ENCODE data around the gene MCOLN2.
A peak's percentile ranks its signal among the peaks of the same experiment; 100 is the strongest.
"Not testable (repeated sequence)": the region's sequence is repeated elsewhere in the genome, so short reads cannot be mapped to it uniquely, and the experiment has no call there.

The MCOLN2 gene

GRCh38 chr1:84996846-84997666, at the start of gene MCOLN2:
Gene MCOLN2 (minus strand): TSS chr1:84997113. CDS start chr1:84996872, 241 bp downstream.
- DNase-seq = peak in 1 of 2 donors; percentile 53

DNA sequence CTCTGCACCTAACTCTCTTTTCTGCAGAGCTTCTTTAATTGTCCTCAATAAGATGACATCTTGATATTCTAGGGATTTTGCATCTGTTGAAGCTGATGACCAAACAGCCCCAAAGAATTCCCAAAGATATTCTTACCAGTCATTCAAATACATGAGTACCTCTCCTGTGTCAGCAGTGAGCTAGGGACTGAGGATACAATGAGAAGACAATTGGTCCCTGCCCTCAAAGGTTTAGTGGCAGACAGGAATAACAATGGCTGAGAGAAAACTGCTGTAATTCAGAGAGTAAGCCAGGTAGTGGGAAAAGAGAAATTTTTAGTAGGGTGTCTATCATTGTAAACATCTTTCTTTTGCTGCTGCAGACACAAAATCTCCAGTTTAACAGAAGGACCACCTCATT, 45.5 kb upstream of the MCOLN2 start:
- no peak for DNase-seq

DNA sequence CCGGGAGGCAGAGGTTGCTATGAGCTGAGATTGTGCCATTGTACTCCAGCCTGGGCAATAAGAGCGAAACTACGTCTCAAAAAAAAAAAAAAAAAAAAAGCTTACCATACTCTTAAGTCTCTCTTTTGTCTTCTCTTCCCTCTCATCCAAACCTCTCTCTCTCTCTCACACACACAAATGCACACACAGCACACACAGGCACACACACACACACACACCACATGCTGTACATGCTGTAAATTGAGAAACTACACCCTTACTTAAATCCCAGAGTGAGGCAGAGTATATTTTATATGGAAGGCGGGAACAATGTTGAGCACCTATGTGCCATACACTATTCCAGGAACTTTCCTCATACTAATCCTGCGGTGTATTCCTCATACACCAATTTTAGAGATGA, 44.9 kb upstream of the MCOLN2 start:
- no peak for DNase-seq

DNA sequence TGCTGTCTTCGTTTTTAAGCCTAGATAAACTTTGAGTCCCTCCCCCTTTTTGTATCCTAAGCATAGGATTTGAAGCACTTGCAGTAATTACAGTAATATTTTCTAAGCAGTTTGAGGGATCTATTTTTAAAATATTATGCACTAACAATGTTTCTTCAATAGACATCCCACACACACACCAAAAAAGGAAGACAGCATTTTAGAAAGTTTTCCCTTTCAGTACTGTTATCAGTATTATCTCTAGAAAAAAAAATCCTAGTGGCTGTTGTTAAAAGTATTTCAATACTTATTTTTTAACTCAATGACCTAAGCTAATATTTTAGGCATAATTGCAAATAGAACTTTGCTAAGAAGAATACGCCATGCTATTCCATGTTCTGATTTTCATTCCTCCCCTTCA, 36.3 kb upstream of the MCOLN2 start:
- no peak for DNase-seq

DNA sequence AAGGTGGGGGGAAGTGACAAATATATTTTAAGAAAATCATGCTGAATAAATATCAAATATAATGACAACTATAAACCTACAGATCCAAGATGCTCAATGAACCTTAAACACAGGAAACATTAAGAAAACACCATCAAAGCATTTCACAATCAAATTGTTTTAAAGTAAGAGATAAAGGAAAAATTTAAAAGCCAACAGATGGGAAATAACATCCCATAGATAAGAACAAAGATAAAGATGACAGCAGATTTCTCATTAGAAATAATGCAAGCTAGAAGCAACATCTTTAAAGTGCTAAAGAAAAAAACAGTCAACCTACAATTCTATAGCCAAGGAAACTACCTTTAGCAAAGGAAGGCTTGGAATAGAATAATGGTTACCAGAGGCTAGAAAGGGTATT, 33.6 kb upstream of the MCOLN2 start:
- DNase-seq = no peak

- no peak for DNase-seq
These were observed 31.2 kb upstream of the MCOLN2 start for GRCh38 chr1:85028151-85028550.

DNA sequence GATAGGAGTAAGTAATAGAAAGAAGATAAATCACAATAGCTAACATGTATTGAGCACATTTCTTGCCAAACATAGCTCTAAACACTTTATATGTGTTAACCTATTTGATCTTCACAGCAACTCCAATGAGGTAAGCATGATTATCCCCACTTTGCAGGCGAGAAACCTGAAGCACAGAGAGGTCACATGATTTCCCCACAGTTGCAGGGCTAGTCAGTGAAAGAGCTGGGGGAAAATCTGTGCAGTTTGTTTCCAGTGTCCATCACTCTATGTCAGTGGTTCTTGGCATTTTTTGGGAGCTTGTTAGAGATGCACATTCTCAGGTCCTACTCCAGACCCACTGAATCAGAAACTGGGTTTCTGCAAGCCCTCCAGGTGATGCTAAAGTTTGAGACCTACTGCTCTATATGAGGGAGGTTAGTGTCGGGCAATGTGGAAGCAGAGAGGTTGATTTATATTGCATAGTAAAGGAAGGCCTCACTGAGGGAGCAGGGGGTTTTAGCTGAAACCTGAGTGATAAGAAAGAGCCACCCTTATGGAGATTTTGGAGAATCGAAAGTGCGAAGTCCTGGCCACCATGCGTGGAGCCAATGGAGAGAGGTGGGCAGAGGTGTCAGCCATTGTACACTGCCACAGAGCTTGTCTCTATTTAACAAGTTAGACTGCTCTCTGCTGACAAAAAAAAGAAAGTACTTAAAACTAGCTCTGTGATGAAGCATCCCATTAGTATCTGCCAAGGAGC, 30.5 kb upstream of the MCOLN2 start:
- DNase-seq = no peak

GRCh38 chr1:85025940-85026339, 29.0 kb upstream of the MCOLN2 start:
- DNase-seq = no peak

DNA sequence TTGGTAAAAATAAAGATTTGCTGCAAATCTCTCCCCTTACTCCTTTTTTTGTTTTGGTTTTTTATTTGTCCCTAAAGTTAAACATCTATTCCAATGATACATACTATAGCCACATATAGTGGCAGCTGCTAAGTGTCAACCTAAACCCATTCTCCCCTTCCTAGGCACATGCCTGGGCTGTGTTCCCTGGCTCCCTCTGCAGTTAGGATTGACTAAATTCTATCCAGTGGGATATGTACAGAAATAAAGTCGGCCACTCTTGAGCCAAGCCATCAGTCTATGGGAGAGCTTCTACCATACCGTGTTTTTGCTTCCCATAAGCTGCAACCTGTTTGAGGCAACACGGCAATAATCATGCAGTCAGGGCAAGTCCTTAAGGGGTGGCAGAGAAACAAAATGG, 27.8 kb upstream of the MCOLN2 start:
- no peak for DNase-seq

DNA sequence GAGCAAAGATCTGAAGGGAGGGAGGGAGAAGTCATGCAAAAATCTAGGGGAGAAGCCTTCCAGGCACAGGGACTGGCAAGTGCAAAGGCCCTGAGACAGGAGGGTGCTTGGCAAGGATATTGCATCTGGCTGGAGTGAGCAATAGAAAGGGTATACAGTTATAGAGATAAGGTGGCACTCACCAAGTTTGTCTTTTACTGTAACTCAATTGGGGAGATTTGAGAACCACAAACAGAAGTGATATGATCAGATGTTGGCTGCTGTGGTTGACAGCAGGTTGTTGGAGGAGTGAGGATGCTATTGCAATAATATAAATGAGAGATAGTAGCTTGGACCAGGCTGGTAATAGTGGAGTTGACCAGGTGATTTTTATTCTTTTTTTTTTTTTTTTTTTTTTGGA, 25.8 kb upstream of the MCOLN2 start:
- DNase-seq = no peak

GRCh38 chr1:85019994-85020393, 23.1 kb upstream of the MCOLN2 start:
- no peak for DNase-seq

DNA sequence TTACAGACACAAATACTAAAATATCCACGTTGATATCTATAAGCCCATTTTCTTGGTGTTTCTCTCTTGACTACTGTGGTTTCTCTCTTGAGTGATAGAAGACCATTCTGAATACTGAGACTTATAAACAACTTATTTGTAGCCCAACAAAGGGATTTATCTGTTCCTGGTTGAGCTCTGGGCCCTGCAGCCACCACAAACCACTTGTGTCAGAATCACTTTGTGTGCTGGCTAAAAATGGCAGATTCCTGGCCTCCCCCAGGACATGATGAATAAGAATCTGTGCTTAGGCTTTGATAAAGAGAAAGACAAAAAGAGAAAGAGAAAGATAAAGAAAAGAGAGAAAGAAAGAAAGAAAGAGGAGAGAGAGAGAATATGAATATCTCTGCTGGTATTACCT, 18.9 kb upstream of the MCOLN2 start:
- DNase-seq = no peak

DNA sequence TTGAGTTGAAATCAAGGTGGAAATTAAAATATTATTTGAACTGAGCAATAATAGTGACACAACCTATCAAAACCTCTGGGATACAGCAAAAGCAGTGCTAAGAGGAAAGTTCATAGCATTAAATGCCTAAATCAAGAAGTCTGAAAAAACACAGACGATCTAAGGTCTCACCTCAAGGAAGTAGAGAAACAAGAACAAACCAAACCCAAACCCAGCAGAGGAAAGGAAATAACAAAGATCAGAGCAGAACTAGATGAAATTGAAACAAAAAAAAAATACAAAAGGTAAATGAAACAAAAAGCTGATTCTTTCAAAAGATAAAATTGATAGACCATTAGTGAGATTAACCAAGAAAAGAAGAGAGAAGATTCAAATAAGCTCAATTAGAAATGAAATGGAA, 8.7 kb upstream of the MCOLN2 start:
- not testable (repeated sequence) for DNase-seq

DNA sequence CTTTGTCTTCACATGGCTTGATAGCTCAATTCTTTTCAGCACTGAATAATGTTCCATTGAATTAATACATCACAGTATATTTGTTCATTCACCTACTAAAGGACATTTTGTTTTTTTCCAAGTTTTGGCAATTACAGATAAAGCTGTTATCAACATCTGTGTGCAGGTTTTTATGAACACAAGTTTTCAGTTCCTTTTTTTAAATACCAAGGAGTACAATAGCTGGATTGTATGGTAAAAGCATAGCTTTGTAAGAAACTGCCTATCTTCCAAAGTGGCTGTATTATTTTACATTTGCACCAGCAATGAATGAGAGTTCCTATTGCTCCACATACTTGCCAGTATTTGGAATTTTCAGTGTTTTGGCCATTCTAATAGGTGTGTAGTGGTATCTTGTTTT, 4.8 kb upstream of the MCOLN2 start:
- no peak for DNase-seq

DNA sequence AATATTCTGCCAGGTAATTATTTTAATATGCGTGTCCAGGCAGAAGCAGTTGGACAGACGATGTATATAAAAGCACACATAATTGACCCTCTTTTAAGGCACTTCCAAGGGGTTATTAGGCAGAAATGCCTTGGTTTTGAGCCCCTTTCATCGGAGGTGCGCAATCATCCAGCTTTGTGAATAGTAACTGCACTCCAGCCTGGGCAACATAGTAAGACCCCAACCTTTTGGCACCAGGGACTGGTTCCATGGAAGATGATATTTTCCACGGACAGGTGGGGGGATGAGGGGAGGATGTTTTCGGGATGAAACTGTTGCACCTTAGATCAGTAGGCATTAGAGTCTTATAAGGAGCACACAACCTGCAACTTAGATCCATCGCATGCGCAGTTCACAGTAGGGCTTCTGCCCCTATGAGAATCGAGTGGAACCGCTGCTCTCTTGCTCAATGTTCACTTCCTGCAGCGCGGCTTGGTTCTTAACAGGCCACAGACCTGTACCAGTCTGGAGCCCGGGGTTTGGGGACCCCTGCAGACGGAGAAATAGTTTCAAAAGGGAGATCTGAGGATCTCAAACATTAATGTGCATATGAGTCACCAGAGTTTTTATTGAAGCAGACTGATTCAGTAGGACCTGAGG, 1.8 kb upstream of the MCOLN2 start:
- DNase-seq = no peak

DNA sequence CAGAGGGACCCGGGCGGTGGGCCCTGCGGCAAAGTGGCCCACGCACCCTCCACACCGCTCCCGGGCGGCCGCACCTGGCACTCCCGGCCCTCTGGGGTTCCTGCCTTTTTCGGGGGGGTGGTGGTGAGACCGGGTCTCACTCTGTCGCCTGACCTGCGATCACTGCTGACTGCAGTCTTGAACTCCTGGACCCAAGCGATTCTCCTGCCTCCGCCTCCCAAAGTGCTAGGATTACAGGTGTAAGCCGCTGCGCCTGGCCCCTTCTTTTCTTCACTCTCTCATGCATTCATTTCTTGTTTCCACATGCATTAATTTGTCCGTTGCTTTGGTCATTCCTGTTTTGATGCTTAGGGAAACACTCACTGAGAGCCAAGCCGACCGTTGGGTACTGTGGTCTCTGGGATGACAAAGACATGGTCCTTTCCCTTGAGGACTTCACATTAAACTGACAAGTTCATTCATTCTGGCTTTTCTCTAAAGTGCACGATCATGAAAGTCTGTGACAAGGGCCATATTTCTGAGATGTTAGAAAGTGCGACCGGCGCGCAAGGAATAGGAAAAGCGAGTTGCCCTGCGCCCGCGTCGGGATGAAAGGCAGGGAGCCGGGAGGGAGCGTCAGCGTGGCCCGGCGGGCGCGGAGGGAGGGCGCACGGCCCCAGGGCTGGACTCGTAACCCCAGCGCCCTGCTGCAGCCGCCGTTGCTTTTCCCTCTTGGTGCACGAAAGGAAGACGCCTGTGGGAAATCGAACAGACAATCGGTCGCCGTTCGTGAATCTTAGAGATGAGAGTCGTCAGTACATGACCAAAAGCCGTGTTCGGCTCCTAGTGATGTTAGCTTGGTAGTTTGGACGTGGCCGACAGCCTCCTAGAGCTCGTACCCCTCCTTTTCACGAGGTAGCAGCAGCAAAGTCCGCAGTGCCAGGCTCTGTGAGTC, 1.0 kb upstream of the MCOLN2 start:
- no peak for DNase-seq

DNA sequence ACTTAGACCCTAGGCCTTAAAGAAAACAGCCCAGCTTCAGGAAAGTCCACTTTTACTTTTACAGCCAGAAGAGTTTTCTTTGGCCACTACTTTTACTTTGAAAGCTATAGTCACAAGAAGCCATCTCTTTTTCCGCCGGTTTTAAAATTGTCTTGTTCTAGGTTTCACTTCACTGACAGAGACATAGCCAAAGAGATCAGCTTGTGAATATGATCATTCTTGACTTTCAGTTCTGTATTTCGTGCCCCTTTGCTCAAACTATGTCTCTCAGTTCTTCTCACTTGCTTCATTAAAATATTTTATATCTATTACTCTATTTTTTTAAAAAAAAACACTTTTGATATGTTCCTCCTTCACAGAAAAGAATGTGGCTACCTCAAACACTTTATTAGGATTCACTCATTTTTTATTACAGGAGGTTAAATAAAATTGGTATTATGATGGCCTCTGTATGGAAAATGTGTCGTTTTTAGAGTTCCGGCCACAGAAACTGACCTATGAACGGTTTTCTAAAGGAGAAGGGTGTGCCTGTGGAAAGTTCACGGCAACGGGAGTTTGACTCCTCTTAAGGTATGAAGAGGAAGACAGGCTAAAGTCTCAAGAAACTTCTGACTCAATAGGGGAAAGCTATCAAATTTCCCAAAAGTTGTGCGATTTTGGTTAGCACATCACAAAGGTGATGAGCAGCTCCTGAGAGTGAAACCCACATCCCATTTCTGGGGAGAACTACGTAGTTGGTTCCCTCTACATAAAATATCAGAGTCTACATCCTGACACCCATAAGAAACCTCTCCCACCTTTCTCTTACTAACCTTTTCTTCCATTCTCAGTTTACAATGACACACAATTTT, 1.2 kb downstream of the MCOLN2 start:
- no peak for DNase-seq

GRCh38 chr1:84991097-84991920, 5.6 kb downstream of the MCOLN2 start:
- no peak for DNase-seq

- DNase-seq = no peak
These were observed 8.3 kb downstream of the MCOLN2 start for GRCh38 chr1:84988588-84988987.

GRCh38 chr1:84986561-84986960, 10.4 kb downstream of the MCOLN2 start:
- DNase-seq = not testable (repeated sequence)

GRCh38 chr1:84985365-84985764, 11.5 kb downstream of the MCOLN2 start:
- DNase-seq = no peak
